ENCODE results near the gene MACC1. TPM values are rescaled to one million over a fixed set of nuclear protein-coding genes. Genes with fewer than 3 reads are reported as not detected.

MACC1 gene
- total RNA-seq, 1 donor from 2014 or later, result not detected

DNA sequence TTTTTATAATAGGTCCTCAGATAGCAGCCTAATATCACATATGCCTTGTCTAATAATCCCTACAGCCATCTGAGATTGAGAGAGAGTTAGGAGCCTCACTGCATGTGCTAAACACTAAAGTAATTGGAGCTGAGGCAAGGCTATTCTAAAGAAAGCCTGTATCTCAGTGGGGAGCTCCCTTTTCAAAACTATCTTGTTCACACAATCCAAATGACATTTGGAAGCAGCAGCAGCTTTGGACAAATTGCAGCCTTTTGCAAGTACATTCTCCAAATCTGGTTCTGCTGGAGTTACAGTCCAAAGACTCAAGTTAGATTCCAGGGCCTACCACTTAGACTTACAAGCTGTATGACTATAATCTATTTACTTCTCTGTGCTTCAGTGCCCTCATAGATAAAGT lies 104.5 kb downstream of the MACC1 start:
- no peaks in the 10 kb centered on the region for H3K36me3 ChIP-seq
- no peak overlapping the region for H3K27ac ChIP-seq
- H3K4me3 ChIP-seq, result no peak overlapping the region
- H3K4me1 ChIP-seq, result no peaks in the 10 kb centered on the region
- no peaks in the 10 kb centered on the region for H3K9me3 ChIP-seq
- DNase-seq (ENCODE audit: low spot score in 2 of 2), result no peak
- TF ChIP-seq, protein P1, sequence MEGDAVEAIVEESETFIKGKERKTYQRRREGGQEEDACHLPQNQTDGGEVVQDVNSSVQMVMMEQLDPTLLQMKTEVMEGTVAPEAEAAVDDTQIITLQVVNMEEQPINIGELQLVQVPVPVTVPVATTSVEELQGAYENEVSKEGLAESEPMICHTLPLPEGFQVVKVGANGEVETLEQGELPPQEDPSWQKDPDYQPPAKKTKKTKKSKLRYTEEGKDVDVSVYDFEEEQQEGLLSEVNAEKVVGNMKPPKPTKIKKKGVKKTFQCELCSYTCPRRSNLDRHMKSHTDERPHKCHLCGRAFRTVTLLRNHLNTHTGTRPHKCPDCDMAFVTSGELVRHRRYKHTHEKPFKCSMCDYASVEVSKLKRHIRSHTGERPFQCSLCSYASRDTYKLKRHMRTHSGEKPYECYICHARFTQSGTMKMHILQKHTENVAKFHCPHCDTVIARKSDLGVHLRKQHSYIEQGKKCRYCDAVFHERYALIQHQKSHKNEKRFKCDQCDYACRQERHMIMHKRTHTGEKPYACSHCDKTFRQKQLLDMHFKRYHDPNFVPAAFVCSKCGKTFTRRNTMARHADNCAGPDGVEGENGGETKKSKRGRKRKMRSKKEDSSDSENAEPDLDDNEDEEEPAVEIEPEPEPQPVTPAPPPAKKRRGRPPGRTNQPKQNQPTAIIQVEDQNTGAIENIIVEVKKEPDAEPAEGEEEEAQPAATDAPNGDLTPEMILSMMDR (IDR thresholded peaks at IDR 0.05), result no peak
- no peaks in the 10 kb centered on the region for H3K27me3 ChIP-seq
- intact Hi-C loops (cut with DNase I), result no loop called here

- Histone ChIP-seq H3K36me3 (no peaks in the 10 kb centered on the region), H3K4me3 (no peak overlapping the region), H3K9me3 (no peaks in the 10 kb centered on the region), H3K27me3 (no peaks in the 10 kb centered on the region), H3K4me1 (no peaks in the 10 kb centered on the region), H3K27ac (no peak overlapping the region)
- TF ChIP-seq, protein P1 (IDR thresholded peaks at IDR 0.05), result no peak
- intact Hi-C loops (cut with DNase I), result no loop called here
- DNase-seq (ENCODE audit: low spot score in 2 of 2), result no peak
Measured at GRCh38 chr7:20111821-20112542, 105.2 kb downstream of the MACC1 start.

- Histone ChIP-seq H3K4me1 (no peaks in the 10 kb centered on the region), H3K4me3 (no peak overlapping the region), H3K27me3 (no peaks in the 10 kb centered on the region), H3K9me3 (no peaks in the 10 kb centered on the region), H3K27ac (no peak overlapping the region), H3K36me3 (no peaks in the 10 kb centered on the region)
- intact Hi-C loops (cut with DNase I), result no loop called here
- TF ChIP-seq, protein P1 (IDR thresholded peaks at IDR 0.05), result no peak
- DNase-seq (ENCODE audit: low spot score in 2 of 2), result no peak
Measured at GRCh38 chr7:20107582-20107981, 109.6 kb downstream of the MACC1 start.

- Histone ChIP-seq H3K36me3 (no peaks in the 10 kb centered on the region), H3K27ac (no peak overlapping the region), H3K4me3 (no peak overlapping the region), H3K27me3 (no peaks in the 10 kb centered on the region), H3K9me3 (no peaks in the 10 kb centered on the region), H3K4me1 (no peaks in the 10 kb centered on the region)
- intact Hi-C loops (cut with DNase I), result no loop called here
- no peak for DNase-seq (ENCODE audit: low spot score in 2 of 2)
- TF ChIP-seq, protein P1 (IDR thresholded peaks at IDR 0.05), result no peak
Measured at GRCh38 chr7:20104696-20105095, 112.5 kb downstream of the MACC1 start.

DNA sequence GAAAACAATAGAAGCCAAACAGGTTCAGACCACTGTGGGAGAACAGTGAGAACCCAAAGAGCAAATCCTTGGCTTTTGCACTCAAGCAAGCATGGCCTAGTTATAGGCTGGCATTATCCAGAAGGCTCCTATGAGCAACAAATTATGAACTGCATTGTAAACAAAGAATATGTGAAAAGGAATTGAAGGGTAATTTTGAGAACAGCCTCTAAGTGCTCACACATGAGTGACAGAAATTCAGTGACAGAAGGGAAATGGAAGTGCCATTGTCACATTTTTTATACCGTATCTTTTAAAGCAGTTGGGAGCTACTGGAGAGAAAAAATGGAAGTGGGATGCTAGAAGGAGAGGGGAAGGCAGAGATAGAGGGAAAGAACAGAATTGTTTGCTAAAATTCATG lies 114.2 kb downstream of the MACC1 start:
- no peaks in the 10 kb centered on the region for H3K36me3 ChIP-seq
- no peak for DNase-seq (ENCODE audit: low spot score in 2 of 2)
- no peaks in the 10 kb centered on the region for H3K27me3 ChIP-seq
- intact Hi-C loops (cut with DNase I), result no loop called here
- H3K4me3 ChIP-seq, result no peak overlapping the region
- H3K4me1 ChIP-seq, result no peaks in the 10 kb centered on the region
- H3K9me3 ChIP-seq, result no peaks in the 10 kb centered on the region
- no peak overlapping the region for H3K27ac ChIP-seq
- TF ChIP-seq, protein P1 (IDR thresholded peaks at IDR 0.05), result no peak
